ENCODE measurements around the gene CC2D2B.
"Not testable (repeated sequence)": the region's sequence is repeated elsewhere in the genome, so short reads cannot be mapped to it uniquely, and the experiment has no call there.

The CC2D2B gene

DNA sequence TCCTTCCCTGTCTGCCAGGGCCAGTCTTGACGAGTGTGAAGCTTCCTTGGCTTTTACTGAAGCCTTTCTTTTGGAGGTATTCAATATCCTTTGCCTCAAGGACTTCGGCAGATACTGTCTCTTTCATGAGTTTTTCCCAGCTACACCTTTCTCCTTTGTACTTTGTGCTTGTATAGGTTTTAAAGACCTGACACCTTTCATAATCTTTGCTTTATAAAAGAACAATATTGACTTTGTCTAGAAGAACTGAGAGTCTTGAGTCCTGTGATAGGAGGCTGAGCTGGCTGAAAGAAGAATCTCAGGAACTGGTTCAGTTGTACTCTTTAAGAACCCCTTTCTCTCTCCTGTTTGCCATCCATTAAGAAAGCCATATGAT is 41.3 kb upstream of the CC2D2B start:
- DNase-seq (ENCODE audit: insufficient read length, low spot score), result no peak
- FAIRE-seq, result no peak

DNA sequence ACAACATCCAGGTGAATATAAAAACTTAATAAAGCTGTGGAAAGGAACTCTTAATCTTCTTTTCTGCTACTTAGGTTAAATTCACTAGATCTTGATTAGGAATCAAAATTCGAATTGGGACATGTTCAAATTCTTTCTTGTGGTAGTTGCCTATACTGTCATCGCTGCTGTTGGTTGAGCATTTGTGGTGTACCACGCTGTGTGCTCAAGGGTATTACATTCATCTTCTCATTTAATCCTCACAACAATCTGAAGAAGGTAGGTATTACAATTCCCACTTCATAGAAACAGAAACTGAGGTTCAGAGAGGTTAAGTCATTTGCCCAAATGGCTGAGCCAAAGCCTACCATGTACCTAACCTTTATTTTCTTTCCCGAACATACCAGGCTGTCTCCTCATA is 39.9 kb upstream of the CC2D2B start:
- DNase-seq (ENCODE audit: insufficient read length, low spot score), result no peak
- FAIRE-seq, result no peak
- TF ChIP-seq CTCF (IDR thresholded peaks at IDR 0.05; ENCODE audit: insufficient read depth, missing control alignments), result no peak

More for the DNA sequence above, 41.3 kb upstream of the CC2D2B start:
- no peak for TF ChIP-seq CTCF (IDR thresholded peaks at IDR 0.05; ENCODE audit: insufficient read depth, missing control alignments)

DNA sequence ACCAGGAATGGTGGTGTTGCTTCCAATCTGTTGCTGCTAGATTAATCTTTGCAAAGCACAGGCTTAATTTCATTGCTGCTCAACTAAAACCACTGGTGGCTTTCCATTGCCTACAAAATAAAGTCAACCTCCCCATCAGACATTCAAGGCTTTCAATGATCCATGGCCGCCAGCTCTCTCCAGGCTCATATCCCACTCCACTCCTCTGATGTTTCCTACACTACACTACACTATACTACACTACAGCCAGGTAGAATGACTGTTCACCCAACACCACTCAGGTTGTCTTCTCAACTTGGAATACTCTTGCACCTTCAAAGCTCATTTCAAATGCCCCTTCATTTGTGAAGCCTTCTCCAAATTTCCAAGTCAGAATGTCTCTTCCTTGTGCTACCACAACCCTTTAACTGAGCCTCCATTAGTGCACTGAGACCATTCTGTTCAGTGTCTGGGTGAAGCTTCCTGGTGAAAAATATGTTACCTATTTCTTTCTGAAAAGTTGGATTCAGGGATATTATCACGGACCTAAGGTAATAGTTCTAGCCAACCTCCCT is 35.5 kb upstream of the CC2D2B start:
- no peak for TF ChIP-seq CTCF (IDR thresholded peaks at IDR 0.05; ENCODE audit: insufficient read depth, missing control alignments)
- no peak for FAIRE-seq
- no peak for DNase-seq (ENCODE audit: insufficient read length, low spot score)

DNA sequence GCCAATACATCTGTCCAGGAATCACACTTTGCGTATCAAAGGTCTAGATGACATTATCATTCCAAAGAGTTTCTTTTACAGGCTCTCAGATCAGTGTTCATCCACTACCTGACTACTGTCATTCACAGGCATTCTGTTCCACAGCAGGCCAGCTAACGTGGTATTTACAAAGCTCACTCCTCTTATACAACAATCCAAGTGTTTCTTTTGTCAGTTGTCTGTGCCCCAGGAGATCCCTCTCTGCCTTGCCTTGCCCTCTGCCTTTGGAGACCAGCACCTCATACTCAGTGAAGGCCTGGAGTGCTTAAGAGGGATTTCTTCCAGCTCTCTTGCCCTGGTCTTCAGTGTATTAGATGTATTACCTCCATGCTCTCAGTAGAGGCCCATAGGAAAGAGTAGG is 34.6 kb upstream of the CC2D2B start:
- FAIRE-seq (no peak), DNase-seq (ENCODE audit: insufficient read length, low spot score) (no peak)
- TF ChIP-seq CTCF (IDR thresholded peaks at IDR 0.05; ENCODE audit: insufficient read depth, missing control alignments), result no peak

GRCh38 chr10:95873651-95874050 is 34.1 kb upstream of the CC2D2B start:
- no peak for TF ChIP-seq CTCF (IDR thresholded peaks at IDR 0.05; ENCODE audit: insufficient read depth, missing control alignments)
- FAIRE-seq (no peak), DNase-seq (ENCODE audit: insufficient read length, low spot score) (no peak)

GRCh38 chr10:95874783-95875182 is 33.0 kb upstream of the CC2D2B start:
- not testable (repeated sequence) for FAIRE-seq; DNase-seq (ENCODE audit: insufficient read length, low spot score)

DNA sequence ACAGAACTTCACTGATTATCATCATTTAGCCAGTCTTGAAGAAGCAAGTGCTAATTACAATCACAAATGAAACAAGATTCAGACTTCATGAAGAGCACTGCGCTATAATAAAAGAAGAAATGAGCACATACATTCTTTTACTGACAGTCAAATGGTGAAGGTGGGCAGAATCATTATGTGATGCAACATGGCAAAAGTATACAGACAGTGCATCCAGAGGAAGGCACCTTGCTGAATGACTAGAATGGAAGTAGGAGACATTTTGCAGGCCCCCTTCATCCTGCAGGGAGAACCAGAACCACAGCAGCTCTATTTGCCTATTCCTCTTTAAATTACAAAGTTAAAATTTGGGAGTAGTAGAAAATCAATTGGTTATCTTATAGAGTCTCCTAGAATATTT is 31.0 kb upstream of the CC2D2B start:
- no peak for FAIRE-seq
- no peak for DNase-seq (ENCODE audit: insufficient read length, low spot score)
- TF ChIP-seq CTCF (IDR thresholded peaks at IDR 0.05; ENCODE audit: insufficient read depth, missing control alignments), result no peak

DNA sequence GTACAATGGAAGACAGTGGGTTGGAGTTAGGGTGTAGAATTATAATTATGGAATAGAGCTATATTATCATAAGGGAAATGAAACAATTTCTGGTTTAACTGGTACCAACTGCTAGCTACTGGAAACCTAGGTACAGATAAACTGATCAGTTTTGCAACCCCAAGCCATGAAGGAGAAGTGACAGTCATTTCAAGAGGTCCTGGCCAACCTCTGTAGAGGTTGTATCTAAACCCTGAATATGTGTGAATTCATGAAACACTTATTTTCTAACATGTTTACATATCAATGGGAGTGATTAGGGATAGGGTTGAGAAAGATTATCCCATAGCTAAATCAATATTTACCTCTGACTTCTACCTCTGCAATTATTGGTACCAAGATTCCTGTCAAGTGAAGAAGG is 29.9 kb upstream of the CC2D2B start:
- no peak for FAIRE-seq
- no peak for DNase-seq (ENCODE audit: insufficient read length, low spot score)
- no peak for TF ChIP-seq CTCF (IDR thresholded peaks at IDR 0.05; ENCODE audit: insufficient read depth, missing control alignments)

All from D721Med (cell line).